ENCODE data around the gene ATF4.

The ATF4 gene

DNA sequence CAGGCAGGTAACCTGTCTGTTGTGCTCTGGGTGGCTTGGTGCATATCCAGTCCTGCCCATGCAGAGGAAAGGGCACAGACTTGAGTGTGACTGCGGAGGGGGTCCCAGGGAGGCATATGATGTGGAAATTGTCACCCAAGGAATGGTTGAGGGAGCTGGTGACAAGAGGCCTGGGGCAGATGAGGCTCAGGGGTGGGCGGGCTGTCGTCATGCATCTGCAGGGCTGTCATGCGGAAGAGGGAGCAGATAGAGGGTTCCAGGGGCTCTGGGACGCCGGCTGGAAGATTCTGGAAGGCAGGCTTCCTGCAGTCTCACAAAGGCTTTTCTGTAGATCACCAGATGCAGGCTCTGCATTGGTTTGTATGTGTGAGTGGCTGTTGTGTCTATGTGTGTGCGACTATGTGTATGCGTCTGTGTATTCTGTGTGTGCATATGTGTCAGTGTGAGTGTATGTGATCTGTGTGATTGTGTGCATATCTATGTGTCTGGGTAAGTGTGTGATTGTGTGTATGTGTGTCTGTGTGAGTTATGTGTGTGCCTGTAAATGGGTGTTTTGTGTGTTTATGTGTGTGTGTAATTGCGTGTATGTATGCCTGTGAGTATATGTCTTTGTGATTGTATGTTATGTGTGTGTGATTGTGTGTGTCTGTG lies 42.6 kb downstream of the ATF4 start:
- DNase-seq, result no peak

- no peak for DNase-seq
Measured at GRCh38 chr22:39563571-39564428, 43.4 kb downstream of the ATF4 start.

GRCh38 chr22:39565414-39565944 lies 45.1 kb downstream of the ATF4 start:
- no peak for DNase-seq

DNA sequence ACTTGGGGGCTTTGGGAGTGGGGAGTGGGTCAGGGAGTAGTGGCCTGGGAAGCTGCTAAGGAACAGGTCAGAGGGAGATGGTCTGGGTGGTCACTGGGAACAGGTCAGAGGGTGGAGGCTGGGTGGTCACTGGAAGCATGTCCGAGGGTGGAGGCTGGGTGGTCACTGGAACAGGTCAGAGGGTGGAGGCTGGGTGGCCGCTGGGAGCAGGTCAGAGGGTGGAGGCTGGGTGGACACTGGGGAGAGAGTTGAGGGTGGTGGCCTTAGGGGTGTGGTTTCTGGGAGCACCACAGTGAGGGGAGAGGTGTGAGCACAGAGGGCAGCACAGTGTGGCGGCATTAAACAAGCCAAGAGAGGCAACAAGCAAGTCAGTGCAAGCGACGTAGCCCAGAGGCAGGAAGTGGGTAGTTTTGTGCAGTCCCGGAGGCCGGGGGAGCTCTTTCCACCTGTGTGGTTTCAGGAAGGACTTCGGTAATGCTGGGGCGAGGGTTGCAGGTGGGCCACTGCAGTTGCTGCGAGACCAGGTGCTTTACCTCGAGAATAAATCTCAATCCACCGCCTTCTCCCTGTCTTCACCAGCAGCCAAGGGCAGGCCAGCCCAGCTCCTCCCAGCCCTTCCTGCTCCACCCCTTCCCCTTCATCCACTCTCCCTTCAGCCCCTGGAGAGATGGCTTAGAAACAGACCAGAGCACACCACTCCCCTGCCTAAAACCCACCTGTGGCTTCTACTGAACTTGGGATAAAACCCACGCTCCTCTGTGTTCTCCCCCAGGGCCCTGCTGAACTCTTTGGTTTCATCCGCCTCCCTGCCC lies 47.0 kb downstream of the ATF4 start:
- DNase-seq, result no peak

DNA sequence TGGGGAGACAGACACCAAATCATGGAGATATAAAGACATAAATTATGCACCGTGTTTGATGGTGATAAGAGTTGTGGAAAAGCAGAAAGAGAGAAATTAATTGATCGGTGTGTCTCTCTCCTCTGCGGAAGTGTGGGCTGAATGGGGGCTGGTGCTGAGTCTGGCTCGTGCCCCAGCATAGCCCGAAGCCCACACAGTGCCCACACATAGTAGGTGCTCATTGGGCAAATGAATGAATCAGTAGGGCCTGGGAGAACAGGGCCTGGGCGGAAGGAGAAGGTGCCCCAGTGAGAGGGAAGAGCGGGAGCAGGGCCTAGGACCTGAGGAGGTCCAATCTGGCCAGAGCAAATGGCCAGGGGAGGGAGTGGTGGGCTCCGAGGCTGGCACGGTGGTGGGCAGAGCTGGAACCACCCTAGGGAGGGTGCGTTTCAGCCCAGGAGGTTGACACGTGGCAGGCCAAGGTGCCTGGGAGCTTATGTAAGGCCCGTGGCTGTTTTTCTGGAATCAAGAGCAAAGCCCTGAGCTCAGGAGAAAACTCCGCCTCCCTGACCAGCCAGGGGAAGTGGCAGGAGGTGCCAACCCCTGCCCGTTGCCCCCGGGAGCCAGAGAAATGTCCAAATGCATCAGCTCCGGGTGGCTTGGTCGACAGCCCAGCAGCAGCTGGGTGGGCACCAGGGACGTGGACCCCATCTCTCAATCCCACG lies 48.1 kb downstream of the ATF4 start:
- DNase-seq, result no peak

GRCh38 chr22:39569066-39569465 lies 48.7 kb downstream of the ATF4 start:
- no peak for DNase-seq

DNA sequence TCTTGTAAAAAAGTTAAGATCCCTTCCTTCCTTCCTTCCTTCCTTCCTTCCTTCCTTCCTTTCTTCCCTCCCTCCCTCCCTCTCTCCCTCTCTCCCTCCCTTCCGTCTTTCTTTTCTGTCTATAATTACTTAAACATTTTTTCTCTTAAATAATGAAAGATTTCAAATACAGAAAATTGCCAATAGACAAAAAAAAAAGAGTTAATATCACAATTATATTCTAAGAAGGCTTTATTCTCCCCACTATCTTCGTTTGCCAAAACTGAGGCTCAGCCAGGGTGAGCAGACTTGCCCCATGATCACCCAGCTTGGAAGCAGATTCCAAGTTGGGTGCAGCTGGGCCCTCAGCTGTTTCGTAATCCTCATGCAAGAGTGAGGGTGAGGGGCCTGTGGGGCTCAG lies 49.9 kb downstream of the ATF4 start:
- DNase-seq, result no peak

- DNase-seq, result no peak
Measured at GRCh38 chr22:39570665-39571064, 50.3 kb downstream of the ATF4 start, which contains the start of gene CACNA1I. Gene CACNA1I, plus strand, starts transcription at chr22:39570753. Its CDS starts 0 bp downstream, at chr22:39570753.

- no peak for DNase-seq
Measured at GRCh38 chr22:39571538-39571937, 51.2 kb downstream of the ATF4 start.
